Subcutaneous adipose tissue (tissue), 4 donors: Measurements from ENCODE around the gene CKAP2. TPM values are rescaled to one million over a fixed set of nuclear protein-coding genes. Genes with fewer than 3 reads are reported as not detected.

Source experiments
- CTCF ChIP-seq: fragments of 450-650 bp; IDR thresholded peaks from one replicate; pipeline ENCODE4 v1.5.1; 2016; ENCODE audit warnings: low read depth, mild to moderate bottlenecking, control low read depth, antibody characterized with exemption, moderate library complexity
- total RNA-seq, 4 donors: library from RNA; depleted of rRNA; stranded (reverse); fragments of >200 nt; gene quantifications; one replicate each; pipeline ENCODE4 v1.1.0, GENCODE V29; 2016

The CKAP2 gene
- total RNA-seq, 4 donors from 2014 or later, result 6.8 to 18.2 (median 10.4) TPM

- no peak for TF ChIP-seq CTCF
Observed at GRCh38 chr13:52414963-52415362, 40.3 kb upstream of the CKAP2 start.

- TF ChIP-seq CTCF, result no peak
Observed at GRCh38 chr13:52419080-52419479, 36.2 kb upstream of the CKAP2 start.

GRCh38 chr13:52421216-52421615, 34.1 kb upstream of the CKAP2 start:
- no peak for TF ChIP-seq CTCF

- no peak for TF ChIP-seq CTCF
Observed at GRCh38 chr13:52428295-52428694, 27.0 kb upstream of the CKAP2 start.

- no peak for TF ChIP-seq CTCF
Observed at GRCh38 chr13:52432456-52432855, 22.8 kb upstream of the CKAP2 start.

GRCh38 chr13:52446265-52446664, 9.0 kb upstream of the CKAP2 start:
- no peak for TF ChIP-seq CTCF

GRCh38 chr13:52447354-52447753, 7.9 kb upstream of the CKAP2 start:
- no peak for TF ChIP-seq CTCF
